DND-41 (cell line): ENCODE data around the gene ARRDC3.

ENCODE experiments used
- ATAC-seq: fragments of 200-7000 bp; cut with Tn5 transposase; 3 replicates; pipeline ENCODE4 v1.9.1; 2021; ENCODE audit warnings: low read depth; ENCODE audit not compliant: insufficient read depth
- DNase-seq: peaks from one replicate; pipeline ENCODE4 v3.0.0-alpha.2; 2020
- H2AFZ ChIP-seq: 2 replicates; pipeline ENCODE4 v1.6.0; 2012; ENCODE audit warnings: low read depth, low read length
- H3K27ac ChIP-seq: 2 replicates; pipeline ENCODE4 v1.5.1; 2012; ENCODE audit warnings: low read length, inconsistent platforms
- H3K27me3 ChIP-seq: fragments of 200-600 bp; sonication (generic); 2 replicates; pipeline ENCODE4 v1.6.0; 2012; ENCODE audit warnings: low read length, mild to moderate bottlenecking, inconsistent platforms; ENCODE audit not compliant: insufficient read depth, poor library complexity
- H3K36me3 ChIP-seq: 2 replicates; pipeline ENCODE4 v1.5.1; 2012; ENCODE audit warnings: low read length, inconsistent platforms; ENCODE audit not compliant: insufficient read depth
- H3K4me1 ChIP-seq: 2 replicates; pipeline ENCODE4 v1.5.1; 2012; ENCODE audit warnings: mild to moderate bottlenecking, low read length; ENCODE audit not compliant: insufficient read depth
- H3K4me2 ChIP-seq: 2 replicates; pipeline ENCODE4 v1.6.0; 2012; ENCODE audit warnings: mild to moderate bottlenecking, moderate library complexity, low read length, inconsistent platforms; ENCODE audit not compliant: insufficient read depth
- H3K4me3 ChIP-seq, 2 experiments: fragments of 200-600 bp in 1 of 2; shearing (Covaris generic) in 1 of 2; 2 replicates each; pipeline ENCODE4 v1.5.1; 2012 to 2016; ENCODE audit warnings: inconsistent platforms in 2 of 2, low read length in 2 of 2, mild to moderate bottlenecking in 2 of 2, low read depth in 1 of 2, moderate library complexity in 1 of 2
- H3K79me2 ChIP-seq: 2 replicates; pipeline ENCODE4 v1.6.0; 2012; ENCODE audit warnings: low read length, inconsistent platforms; ENCODE audit not compliant: insufficient read depth
- H3K9ac ChIP-seq: 2 replicates; pipeline ENCODE4 v1.6.0; 2012; ENCODE audit warnings: low read depth, mild to moderate bottlenecking, inconsistent platforms, low read length, moderate library complexity
- H3K9me3 ChIP-seq: 2 replicates; pipeline ENCODE4 v1.5.1; 2012; ENCODE audit warnings: low read length, moderate library complexity, mild to moderate bottlenecking, inconsistent platforms; ENCODE audit not compliant: insufficient read depth, severe bottlenecking
- H4K20me1 ChIP-seq: 2 replicates; pipeline ENCODE4 v1.6.0; 2012; ENCODE audit warnings: low read length; ENCODE audit not compliant: insufficient read depth
- EZH2 ChIP-seq: IDR thresholded peaks from 3 replicates; pipeline ENCODE4 v1.6.1; 2012; ENCODE audit warnings: borderline replicate concordance, low read depth, mild to moderate bottlenecking, moderate library complexity, low read length, inconsistent platforms; ENCODE audit not compliant: severe bottlenecking
- TF ChIP-seq, protein P1 (sequence below): IDR thresholded peaks from 2 replicates; pipeline ENCODE4 v1.5.1; 2012; ENCODE audit warnings: borderline replicate concordance, low read length, moderate library complexity, mild to moderate bottlenecking; ENCODE audit not compliant: poor library complexity, severe bottlenecking; ENCODE audit errors: extremely low read depth

ARRDC3 gene

DNA sequence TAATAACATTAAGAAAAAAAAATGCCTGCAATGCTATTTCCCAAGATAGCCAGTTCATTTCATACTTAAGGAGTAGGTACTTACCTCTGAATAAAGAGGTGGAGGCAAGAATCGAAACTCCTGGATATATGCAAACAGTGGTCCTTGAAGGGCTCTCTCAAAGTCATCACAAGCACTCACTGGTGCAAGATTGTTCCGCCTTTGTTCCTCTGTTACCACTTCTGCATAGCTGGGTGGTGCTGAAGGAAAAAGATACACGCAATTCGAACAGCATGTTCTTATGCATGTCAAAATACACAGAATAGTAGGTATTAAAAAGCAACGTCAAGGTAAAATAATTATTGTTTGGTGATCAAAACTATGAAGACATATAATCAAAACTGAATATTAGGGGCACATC lies 9.5 kb downstream of the ARRDC3 start:
- ATAC-seq (no peak), DNase-seq (no peak)
- Histone ChIP-seq H3K4me3 (no peak overlapping the region), H3K36me3 (peaks cover 73% of the 10 kb centered on the region), H3K9me3 (no peaks in the 10 kb centered on the region), H4K20me1 (peaks cover 6% of the 10 kb centered on the region; the same call in 1 of the 2 replicates), H3K9ac (no peak overlapping the region), H3K4me1 (peaks cover 6% of the 10 kb centered on the region), H3K79me2 (peaks cover 5% of the 10 kb centered on the region), H3K27me3 (no peaks in the 10 kb centered on the region), H3K27ac (no peak overlapping the region), H2AFZ (no peak overlapping the region), H3K4me2 (no peak overlapping the region)
- TF ChIP-seq, protein P1, sequence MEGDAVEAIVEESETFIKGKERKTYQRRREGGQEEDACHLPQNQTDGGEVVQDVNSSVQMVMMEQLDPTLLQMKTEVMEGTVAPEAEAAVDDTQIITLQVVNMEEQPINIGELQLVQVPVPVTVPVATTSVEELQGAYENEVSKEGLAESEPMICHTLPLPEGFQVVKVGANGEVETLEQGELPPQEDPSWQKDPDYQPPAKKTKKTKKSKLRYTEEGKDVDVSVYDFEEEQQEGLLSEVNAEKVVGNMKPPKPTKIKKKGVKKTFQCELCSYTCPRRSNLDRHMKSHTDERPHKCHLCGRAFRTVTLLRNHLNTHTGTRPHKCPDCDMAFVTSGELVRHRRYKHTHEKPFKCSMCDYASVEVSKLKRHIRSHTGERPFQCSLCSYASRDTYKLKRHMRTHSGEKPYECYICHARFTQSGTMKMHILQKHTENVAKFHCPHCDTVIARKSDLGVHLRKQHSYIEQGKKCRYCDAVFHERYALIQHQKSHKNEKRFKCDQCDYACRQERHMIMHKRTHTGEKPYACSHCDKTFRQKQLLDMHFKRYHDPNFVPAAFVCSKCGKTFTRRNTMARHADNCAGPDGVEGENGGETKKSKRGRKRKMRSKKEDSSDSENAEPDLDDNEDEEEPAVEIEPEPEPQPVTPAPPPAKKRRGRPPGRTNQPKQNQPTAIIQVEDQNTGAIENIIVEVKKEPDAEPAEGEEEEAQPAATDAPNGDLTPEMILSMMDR, result no peak
- no peak for TF ChIP-seq EZH2

DNA sequence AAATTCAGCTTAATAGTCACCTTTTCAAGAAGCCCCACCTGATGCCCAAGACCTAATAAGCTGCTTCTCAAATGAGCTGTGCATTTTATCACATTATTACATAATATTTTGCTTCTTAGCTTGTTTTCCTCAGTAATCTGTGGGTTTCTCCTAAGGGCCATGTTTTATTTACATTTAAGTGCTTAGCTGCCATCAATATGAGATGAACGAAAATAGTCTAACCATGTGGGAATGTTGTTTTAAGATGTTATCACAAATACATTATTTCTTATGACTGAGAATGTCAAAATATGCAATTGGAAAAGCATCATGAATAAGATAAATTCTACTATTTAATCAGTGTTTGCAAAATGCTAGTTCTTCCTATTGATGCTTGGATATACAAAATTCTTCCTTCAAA lies 10.1 kb downstream of the ARRDC3 start:
- Histone ChIP-seq H3K27me3 (no peaks in the 10 kb centered on the region), H3K27ac (no peak overlapping the region), H2AFZ (no peak overlapping the region), H3K4me2 (no peak overlapping the region), H3K9me3 (no peaks in the 10 kb centered on the region), H3K79me2 (peaks cover 3% of the 10 kb centered on the region; the same call in 1 of the 2 replicates), H4K20me1 (peaks cover 6% of the 10 kb centered on the region; the same call in 1 of the 2 replicates), H3K9ac (no peak overlapping the region), H3K4me3 (no peak overlapping the region), H3K4me1 (peaks cover 3% of the 10 kb centered on the region; the same call in 1 of the 2 replicates), H3K36me3 (peaks cover 79% of the 10 kb centered on the region)
- TF ChIP-seq EZH2, result no peak
- TF ChIP-seq, protein P1, result no peak
- DNase-seq (no peak), ATAC-seq (no peak)

DNA sequence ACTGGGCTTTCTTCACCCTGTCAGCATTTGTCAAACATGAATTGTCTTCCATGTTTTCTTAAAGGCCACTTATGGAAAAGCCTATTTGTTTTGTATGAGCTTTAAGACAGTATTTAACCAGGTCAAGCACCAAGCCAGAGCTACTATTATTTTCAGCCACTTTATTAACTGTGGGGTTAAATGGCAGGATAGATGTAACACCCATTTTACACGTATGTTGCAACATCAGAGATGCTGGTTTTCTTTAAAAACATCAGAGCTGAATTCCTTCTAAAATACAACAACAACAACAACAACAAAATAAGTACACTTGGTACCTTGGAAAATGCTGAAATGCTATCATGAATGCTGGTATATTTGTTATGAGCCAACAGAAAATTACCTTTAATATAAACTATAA lies 13.6 kb downstream of the ARRDC3 start:
- Histone ChIP-seq H3K4me2 (no peak overlapping the region), H3K36me3 (peaks cover 60% of the 10 kb centered on the region), H3K9ac (no peak overlapping the region), H3K27me3 (no peaks in the 10 kb centered on the region), H4K20me1 (peaks cover 6% of the 10 kb centered on the region; the same call in 1 of the 2 replicates), H3K27ac (no peak overlapping the region), H3K9me3 (no peaks in the 10 kb centered on the region), H3K4me3 (no peak overlapping the region), H2AFZ (no peak overlapping the region), H3K4me1 (no peaks in the 10 kb centered on the region), H3K79me2 (no peaks in the 10 kb centered on the region)
- ATAC-seq (no peak), DNase-seq (no peak)
- TF ChIP-seq, protein P1, result no peak
- no peak for TF ChIP-seq EZH2
